MV-4-11 (cell line): Measurements from ENCODE around the gene TTC39A.
"Not testable (repeated sequence)": the region's sequence is repeated elsewhere in the genome, so short reads cannot be mapped to it uniquely, and the experiment has no call there.

Experiments
- DNase-seq: peaks from one replicate; lab custom pipeline; 2025; lab: John Stamatoyannopoulos, UW

The TTC39A gene

DNA sequence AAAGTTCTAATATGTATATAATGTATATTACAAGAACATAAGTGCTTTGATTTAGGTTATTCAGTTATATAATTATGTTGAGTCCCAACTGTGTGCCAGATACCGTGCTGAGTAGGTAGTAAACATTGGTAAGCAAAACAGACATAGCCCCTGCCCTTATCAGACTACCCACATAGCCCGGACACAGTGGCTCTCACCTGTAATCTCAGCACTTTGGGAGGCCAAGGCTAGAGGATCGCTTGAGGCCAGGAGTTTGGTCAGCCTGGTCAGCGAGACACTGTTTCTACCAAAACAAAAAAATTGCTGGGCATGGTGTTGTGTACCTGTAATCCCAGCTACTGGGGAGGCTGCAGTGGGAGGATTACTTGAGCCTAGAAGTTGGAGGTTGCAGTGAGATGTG lies 63.6 kb downstream of the TTC39A start:
- DNase-seq = no peak

DNA sequence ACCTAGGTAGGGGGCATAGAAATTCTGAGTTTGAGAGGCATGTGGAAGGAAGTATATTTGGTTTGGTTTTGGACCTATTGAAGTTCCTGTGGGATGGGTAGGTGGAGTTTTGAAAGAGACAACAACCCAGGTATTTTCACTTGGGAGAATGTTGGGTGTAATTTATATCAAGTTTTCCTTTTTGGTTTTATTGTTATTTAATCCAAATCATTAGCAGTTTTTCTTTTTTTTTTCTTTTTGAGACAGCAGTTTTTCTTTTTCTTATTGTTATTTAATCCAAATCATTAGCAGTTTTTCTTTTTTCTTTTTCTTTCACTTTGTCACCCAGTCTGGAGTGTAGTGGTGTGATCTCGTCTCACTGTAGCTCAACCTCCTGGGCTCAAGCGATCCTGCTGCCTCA lies 64.2 kb downstream of the TTC39A start:
- DNase-seq = no peak

DNA sequence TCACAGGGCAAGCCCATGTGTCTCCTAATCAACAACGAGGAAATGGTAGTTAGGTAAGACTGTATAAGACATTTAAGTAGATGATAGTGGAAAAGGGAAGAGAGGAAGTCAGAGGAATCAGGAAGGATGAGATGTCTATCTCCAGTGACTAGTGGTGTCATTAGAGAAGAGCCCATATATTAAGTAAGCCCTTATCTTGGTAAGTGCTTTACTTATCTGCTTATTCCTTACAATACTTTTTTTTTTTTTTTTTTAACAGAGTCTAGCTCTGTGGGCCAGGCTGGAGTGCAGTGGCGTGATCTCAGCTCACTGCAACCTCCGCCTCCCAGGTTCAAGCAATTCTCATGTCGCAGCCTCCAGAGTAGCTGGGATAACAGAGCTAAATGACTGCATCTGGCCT lies 64.7 kb downstream of the TTC39A start:
- DNase-seq = peak; percentile 38

DNA sequence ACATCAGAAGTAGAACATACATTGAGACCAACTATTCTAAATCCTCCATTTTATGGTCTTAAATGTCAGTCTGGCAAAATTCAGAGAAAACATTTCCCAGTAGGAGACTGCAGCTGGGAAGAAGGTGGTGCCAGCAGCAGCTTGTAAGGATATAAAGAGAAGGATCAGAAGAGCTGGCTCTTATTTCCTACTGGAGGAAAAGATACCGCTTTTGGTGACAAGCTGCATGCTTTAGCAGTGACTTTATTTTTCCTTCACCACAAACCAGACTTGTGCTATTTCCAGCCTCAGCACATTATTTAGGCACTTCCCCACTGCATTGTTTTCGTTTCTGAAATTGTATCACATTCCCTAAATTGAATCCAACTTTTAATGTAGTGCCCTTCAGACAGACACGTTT lies 65.9 kb downstream of the TTC39A start:
- DNase-seq = peak; percentile 70

DNA sequence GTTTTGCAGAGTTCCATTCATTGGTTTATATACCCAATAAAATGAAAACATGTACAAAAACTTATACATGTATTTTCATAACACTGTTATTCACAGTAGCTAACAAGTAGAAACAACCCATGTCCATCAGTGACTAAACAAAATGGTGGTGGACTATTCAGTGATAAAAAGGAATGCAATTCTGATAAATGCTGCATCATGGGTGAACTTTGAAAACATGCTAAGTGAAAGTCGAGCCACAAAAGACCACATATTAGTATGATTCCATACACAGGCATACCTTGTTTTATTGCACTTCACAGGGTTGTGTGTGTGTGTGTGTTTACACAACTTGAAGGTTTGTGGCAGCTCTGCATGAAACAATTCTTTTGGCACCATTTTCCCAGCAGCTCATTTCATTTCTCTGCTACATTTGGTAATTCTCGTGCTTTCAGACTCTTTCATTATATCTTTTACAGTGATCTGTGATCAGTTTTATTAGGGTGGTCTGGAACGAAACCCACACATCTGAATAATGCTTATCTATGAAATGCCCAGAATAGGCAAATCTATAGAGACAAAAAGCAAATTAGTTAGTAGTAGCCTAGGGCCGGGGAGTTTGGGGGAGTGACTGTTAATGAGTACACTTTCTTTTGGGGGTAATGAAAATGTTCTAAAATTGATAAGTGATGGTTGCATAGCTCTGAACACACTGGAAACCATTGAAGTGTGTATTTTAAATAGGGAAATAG lies 67.0 kb downstream of the TTC39A start:
- no peak for DNase-seq

DNA sequence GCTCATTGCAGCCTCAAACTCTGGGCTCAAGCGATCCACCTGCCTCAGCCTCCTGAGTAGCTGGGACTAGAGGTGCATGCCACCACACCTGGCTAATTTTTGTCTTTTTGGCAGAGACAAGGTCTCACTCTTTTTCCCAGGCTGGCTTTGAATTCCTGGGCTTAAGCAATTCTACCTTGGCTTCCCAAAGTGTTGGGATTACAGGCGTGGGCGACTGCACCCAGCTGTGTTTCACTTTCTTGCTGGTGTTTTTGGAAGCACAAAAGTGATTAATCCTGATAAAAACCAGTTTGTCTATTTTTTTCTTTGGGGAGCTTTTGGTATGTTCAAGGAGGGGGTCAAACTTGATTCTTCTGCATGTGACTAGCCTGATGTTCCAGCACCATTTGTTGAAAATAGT lies 75.0 kb downstream of the TTC39A start:
- DNase-seq = no peak

DNA sequence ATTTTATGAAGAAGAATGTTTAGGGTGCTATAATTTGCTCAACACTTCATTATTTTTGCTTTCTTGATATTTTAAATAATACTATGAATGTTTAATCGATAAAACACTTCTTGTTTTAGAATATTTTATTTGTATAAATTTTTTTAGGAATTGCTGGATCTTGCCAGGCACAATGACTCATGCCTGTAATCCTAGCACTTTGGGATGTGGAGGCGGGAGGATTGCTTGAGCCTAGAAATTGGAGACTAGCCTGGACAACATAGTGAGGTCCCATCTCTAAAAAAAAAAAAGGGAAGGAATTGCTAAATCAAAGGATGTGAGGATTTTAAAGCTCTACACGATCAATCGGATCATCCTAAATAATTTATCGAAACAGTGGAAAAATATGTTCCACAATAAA lies 76.7 kb downstream of the TTC39A start:
- no peak for DNase-seq

DNA sequence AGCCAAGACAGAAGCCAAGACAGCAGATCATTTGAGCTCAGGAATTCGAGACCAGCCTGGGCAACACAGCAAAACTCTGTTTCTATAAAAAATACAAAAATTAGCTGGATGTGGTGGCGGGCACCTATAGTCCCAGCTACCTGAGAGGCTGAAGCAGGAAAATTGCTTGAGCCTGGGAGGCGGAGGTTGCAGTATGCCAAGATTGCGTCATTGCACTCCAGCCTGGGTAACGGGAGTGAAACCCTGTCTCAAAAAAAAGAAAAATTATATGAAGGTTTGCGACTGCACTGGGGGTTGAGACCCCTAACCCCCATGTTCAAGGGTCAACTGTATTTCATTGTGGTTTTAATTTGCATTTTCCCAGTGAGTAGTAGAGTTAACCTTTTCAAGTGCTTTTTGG lies 78.0 kb downstream of the TTC39A start:
- no peak for DNase-seq

DNA sequence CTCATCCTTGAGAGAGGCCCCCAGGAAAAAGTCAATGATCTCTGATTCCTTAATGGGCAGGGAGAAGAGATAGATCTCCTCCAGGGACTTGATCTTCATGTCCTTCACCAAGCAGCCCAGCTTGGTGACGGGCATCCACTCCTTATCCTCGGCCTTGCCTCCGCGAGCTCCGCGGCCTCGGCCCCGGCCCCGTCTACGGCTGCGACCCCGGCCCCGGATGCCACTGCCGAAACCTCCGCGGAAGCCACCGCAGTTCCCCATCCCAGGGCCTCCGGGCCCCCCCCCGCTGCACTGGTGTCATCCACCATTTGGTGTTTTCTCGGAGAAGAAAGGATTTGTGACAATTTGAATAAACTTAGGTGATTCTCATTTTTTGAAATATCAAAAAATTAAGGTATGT lies 79.2 kb downstream of the TTC39A start:
- not testable (repeated sequence) for DNase-seq

DNA sequence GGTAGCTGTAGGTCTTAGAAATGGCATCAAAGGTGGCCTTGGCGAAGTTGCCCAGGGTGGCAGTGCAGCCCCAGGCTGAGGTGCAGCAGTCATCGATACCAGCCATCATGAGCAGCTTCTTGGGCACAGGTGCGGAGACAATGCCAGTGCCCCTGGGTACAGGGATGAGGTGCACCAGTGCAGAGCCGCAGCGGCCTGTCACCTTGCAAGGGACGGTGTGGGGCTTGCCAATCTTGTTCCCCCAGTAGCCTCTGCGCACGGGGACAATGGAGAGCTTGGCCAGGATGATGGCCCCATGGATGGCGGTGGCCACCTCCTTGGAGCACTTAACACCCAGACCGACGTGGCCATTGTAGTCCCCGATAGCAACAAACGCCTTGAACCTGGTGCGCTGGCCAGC lies 79.6 kb downstream of the TTC39A start:
- not testable (repeated sequence) for DNase-seq

DNA sequence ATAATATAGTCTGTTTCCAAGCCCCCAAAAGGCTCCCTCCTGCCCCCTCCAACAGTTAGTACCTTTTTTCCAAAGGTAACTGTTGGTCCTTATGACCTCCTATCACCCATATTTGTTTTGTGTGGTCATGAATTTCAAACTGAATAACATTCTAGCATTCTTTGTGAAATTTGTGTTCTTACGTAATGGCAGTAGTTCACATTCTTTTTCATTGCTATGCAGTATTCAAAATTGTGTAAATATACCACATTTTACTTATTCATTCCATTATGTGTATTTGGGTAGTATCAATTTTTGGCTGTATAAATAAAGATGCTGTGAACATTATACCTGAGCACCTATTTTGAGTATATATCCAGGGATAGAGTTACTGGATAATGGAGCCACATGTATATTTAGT lies 80.9 kb downstream of the TTC39A start:
- no peak for DNase-seq

DNA sequence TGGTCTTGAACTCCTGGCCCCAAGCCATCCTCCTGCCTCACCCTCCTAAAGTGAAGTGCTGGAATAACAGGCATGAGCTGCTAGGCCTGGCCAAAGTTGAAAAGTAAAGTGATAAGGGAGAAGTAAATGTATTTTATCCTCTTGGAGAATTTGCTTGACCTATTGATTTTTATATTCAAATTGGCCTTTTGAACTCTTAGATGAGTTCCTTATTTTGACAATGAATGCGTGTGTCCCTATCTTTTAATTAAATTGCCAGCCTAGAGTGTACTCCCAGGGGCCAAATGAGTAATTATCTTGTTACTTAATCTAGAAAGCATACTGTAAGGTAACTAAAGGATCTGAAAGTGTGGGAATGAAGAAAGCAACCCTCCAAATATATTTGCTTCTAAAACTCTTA lies 82.9 kb downstream of the TTC39A start:
- no peak for DNase-seq

DNA sequence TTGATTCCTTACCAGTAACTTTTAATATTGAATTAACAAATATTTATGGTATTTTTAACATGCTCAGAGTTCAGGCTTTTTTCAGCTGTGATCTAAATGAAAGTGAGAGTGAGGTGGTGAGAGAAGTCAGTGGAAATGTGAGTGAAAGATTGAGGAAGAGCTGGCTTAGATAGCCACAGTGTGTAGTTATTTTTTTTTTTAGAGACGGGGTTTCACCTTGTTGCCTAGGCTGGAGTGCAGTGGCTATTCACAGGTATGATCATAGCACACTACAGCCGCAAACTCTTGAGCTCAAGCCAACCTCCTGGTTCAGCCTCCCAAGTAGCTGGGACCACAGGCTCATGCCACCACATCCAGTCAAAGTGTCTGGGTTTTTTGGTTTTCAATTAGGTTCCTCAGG lies 83.3 kb downstream of the TTC39A start:
- peak; percentile 14 for DNase-seq

DNA sequence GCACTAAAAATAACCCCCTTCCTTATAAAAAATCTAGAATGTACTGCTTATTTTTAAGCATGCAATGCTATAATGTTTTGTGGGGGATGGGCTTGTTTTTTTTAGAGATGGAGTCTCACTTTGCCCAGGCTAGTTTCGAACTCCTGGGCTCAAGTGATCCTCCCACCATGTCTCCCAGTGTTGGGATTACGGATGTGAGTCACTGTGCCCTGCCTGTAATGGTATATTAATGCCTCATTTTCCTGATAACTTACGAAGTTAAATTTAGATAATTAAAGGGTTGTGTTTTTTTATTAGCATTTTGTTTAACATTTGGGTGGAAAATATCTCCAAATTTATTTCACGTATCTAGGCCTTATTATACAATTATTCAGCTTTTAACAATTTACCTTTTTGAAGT lies 87.8 kb downstream of the TTC39A start:
- no peak for DNase-seq

DNA sequence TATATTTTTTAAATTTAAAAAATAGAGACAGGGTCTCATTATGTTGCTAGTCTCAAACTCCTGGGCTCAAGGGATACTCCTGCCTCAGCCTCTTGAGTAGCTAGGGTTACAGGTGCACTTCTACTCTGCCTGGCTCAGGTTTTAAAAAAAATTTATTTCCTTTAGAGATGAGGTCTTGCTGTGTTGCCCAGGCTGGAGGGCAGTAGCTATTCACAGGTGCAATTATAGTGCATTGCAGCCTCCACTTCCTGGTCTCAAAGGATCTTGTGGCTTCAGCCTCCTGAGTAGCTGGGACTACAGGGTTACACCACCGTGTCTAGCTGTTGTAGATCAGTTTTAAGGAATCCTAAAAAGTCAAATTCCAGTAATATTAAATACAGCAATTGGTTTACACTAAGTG lies 89.2 kb downstream of the TTC39A start:
- no peak for DNase-seq

DNA sequence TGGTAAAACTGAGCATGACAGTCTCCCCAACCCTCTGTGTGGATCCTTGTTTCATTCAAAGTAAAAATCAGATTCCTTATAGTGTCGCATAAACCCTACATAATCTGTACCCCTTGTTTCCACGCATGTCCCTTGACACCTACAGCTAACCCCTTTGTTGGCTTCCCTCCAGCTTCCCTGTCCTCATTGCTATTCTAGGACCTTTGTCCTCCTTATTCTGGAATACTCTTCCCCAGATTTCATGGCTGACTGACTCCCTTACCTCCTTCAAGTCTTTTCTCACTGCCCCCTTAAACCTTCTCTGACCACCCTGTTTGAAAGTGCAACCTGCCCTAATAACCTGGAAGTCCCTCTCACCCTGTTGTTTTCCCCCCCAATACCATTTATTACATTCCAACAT lies 90.3 kb downstream of the TTC39A start:
- no peak for DNase-seq

DNA sequence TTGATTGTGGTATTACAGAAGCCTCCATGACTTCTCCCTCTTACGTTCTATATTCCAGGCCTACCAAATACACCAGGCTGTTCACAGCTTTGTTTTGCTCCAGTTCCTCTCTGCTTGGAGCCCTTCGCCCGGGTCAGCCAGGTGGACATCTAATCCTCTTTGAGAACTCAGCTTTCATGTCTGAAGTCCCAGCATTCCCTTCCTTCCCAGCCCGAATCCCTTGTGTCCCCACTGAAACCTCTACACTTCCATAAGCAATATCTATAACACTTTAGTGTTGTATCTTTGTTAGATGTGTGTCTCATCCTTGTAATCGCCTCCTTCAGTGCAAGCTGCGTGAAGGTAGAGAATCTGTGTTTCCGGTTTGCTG lies 92.3 kb downstream of the TTC39A start:
- no peak for DNase-seq

DNA sequence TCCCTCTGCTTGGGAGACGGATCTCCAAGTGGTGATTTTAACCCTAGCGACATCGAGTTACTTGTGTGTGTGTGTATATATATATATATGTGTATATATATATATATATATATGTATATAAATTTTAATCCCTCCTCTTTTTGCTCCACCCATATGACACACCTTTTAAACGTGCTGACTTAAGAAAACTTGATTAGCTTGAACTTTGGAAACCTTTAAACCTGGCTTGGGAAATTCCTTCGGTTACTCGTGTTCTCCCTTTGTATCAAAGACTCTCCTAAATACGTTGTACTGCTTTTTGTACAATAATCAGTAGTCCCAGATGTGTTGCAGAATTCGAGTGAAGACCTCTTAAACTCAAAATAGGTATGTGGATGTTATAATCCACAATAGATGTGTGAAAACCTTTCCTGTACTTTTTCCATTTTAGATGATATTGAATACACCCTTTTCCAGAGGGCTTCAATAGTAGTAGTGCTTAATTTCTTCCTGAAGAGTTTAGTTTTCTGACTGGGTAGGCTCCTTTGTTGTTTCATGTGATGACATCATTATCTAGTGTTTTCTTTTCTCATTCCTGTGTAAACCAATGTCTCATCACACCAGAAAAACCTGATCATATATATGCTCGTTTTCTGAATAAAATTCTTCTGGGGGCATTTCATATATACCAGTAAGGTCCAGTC lies 92.9 kb downstream of the TTC39A start:
- DNase-seq = no peak
